Measurements from ENCODE around the gene MPDZ. TPM values are rescaled to one million over a fixed set of nuclear protein-coding genes. Genes with fewer than 3 reads are reported as not detected.

Gene MPDZ
- total RNA-seq (2014; rRNA removed; shearing (Covaris generic)) = 9.5 and 17.2 TPM in 2 replicates

- peak; percentile 60 for DNase-seq (ENCODE audit: low read depth)
Measured at GRCh38 chr9:13279284-13280141, at the start of gene MPDZ. TSS of gene MPDZ (minus strand) at chr9:13279692. CDS start at chr9:13250315, 29,377 bp downstream.

GRCh38 chr9:13324988-13325387 is 45.5 kb upstream of the MPDZ start:
- peak; percentile 1 for DNase-seq (ENCODE audit: low read depth)

GRCh38 chr9:13322828-13323550 is 43.5 kb upstream of the MPDZ start:
- DNase-seq (ENCODE audit: low read depth) = no peak

GRCh38 chr9:13318027-13318426 is 38.5 kb upstream of the MPDZ start:
- no peak for DNase-seq (ENCODE audit: low read depth)

- no peak for DNase-seq (ENCODE audit: low read depth)
Measured at GRCh38 chr9:13296972-13297371, 17.5 kb upstream of the MPDZ start.

GRCh38 chr9:13295556-13295955 is 16.1 kb upstream of the MPDZ start:
- peak; percentile 34 for DNase-seq (ENCODE audit: low read depth)

GRCh38 chr9:13292782-13293181 is 13.3 kb upstream of the MPDZ start:
- DNase-seq (ENCODE audit: low read depth) = no peak

GRCh38 chr9:13292158-13292557 is 12.7 kb upstream of the MPDZ start:
- DNase-seq (ENCODE audit: low read depth) = no peak

GRCh38 chr9:13291718-13292117 is 12.2 kb upstream of the MPDZ start:
- DNase-seq (ENCODE audit: low read depth) = no peak

GRCh38 chr9:13284011-13284410 is 4.5 kb upstream of the MPDZ start:
- no peak for DNase-seq (ENCODE audit: low read depth)

- DNase-seq (ENCODE audit: low read depth) = no peak
Measured at GRCh38 chr9:13282998-13283397, 3.5 kb upstream of the MPDZ start.

GRCh38 chr9:13281356-13282016 is 2.0 kb upstream of the MPDZ start:
- no peak for DNase-seq (ENCODE audit: low read depth)

GRCh38 chr9:13278368-13279246 is 885 bp downstream of the MPDZ start:
- DNase-seq (ENCODE audit: low read depth) = peak; percentile 78

GRCh38 chr9:13278023-13278367 is 1.5 kb downstream of the MPDZ start:
- DNase-seq (ENCODE audit: low read depth) = no peak

- DNase-seq (ENCODE audit: low read depth) = peak; percentile 74
Measured at GRCh38 chr9:13274886-13275641, 4.4 kb downstream of the MPDZ start.

GRCh38 chr9:13270734-13271133 is 8.8 kb downstream of the MPDZ start:
- no peak for DNase-seq (ENCODE audit: low read depth)

GRCh38 chr9:13269589-13270452 is 9.7 kb downstream of the MPDZ start:
- no peak for DNase-seq (ENCODE audit: low read depth)

- peak; percentile 83 for DNase-seq (ENCODE audit: low read depth)
Measured at GRCh38 chr9:13268469-13268868, 11.0 kb downstream of the MPDZ start.

GRCh38 chr9:13267743-13268142 is 11.7 kb downstream of the MPDZ start:
- peak; percentile 95 for DNase-seq (ENCODE audit: low read depth)

- peak; percentile 84 for DNase-seq (ENCODE audit: low read depth)
Measured at GRCh38 chr9:13266167-13266566, 13.3 kb downstream of the MPDZ start.
